ENCODE measurements around the gene AFF3. TPM values are rescaled to one million over a fixed set of nuclear protein-coding genes. Genes with fewer than 3 reads are reported as not detected.

The AFF3 gene
- total and polyA plus RNA-seq, 7 experiments from 2014 or later, result 3.0 to 24.1 (median 19.8) TPM

- no peak for ATAC-seq
- Mint-ChIP-seq H3K4me3 (no peak overlapping the region), H3K27me3 (peaks cover 0 to 2% (median 0%) of the 10 kb centered on the region in 5 donors), H3K27ac (no peak overlapping the region), H3K9me3 (peaks cover 0 to 1% (median 0%) of the 10 kb centered on the region in 11 donors), H3K36me3 (peaks cover 0 to 12% (median 0%) of the 10 kb centered on the region in 5 donors), H3K4me1 (no peaks in the 10 kb centered on the region)
- intact Hi-C loops (cut with micrococcal nuclease), result no loop called here
- H3K27ac ChIP-seq (ENCODE audit: low read depth, low read length), result no peak overlapping the region
- no peaks in the 10 kb centered on the region for H3K36me3 ChIP-seq (ENCODE audit: control insufficient read depth in 2 of 3, insufficient read depth in 3 of 3, low read length in 3 of 3)
- ChIA-PET CTCF (no interaction called here), POLR2A (no interaction called here)
- no peak overlapping the region for H3K4me3 ChIP-seq (ENCODE audit: low read length)
- no peaks in the 10 kb centered on the region for H3K9me3 ChIP-seq (ENCODE audit: control insufficient read depth in 2 of 3, low read length in 3 of 3)
- no peaks in the 10 kb centered on the region for H3K4me1 ChIP-seq (ENCODE audit: control insufficient read depth in 2 of 2, insufficient read depth in 2 of 2, low read length in 2 of 2)
- no peak for DNase-seq
- H3K27me3 ChIP-seq (ENCODE audit: control insufficient read depth in 2 of 2, insufficient read depth in 2 of 2, low read length in 2 of 2), result no peaks in the 10 kb centered on the region
These were observed 227.2 kb downstream of the AFF3 start for GRCh38 chr2:99915108-99915675.

DNA sequence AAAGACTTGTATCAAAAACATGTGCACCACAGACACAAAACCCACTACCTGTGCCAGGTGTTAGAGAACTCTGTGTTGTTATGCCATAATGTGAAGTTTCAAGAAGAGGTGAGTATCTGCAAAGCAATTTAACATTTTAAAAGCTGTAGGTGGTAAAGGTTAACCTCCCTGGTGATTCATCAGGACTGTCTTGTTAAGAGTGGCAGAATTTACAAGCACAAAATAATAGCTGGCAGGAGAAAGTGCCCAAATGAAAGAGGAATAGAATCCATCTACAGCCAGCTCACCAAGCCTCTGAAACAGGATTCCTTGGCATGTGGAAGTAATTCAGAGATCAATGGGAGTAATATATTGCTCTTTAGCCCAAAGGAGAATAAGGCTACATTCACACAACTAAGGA, 230.7 kb downstream of the AFF3 start:
- ATAC-seq (no peak), DNase-seq (no peak)
- POLR2A ChIA-PET, result no interaction called here
- peaks cover 0 to 10% (median 0%) of the 10 kb centered on the region in 5 donors for H3K36me3 Mint-ChIP-seq
- H3K4me1 ChIP-seq (ENCODE audit: control insufficient read depth in 2 of 2, insufficient read depth in 2 of 2, low read length in 2 of 2), result no peaks in the 10 kb centered on the region
- CTCF ChIA-PET, result no interaction called here
- H3K4me3 ChIP-seq (ENCODE audit: low read length), result no peak overlapping the region
- H3K4me3 Mint-ChIP-seq, result no peak overlapping the region
- no peaks in the 10 kb centered on the region for H3K9me3 ChIP-seq (ENCODE audit: control insufficient read depth in 2 of 3, low read length in 3 of 3)
- H3K27ac Mint-ChIP-seq, result no peak overlapping the region
- no peaks in the 10 kb centered on the region for H3K4me1 Mint-ChIP-seq
- no peaks in the 10 kb centered on the region for H3K36me3 ChIP-seq (ENCODE audit: control insufficient read depth in 2 of 3, insufficient read depth in 3 of 3, low read length in 3 of 3)
- H3K27me3 ChIP-seq (ENCODE audit: control insufficient read depth in 2 of 2, insufficient read depth in 2 of 2, low read length in 2 of 2), result no peaks in the 10 kb centered on the region
- intact Hi-C loops (cut with micrococcal nuclease), result no loop called here
- H3K27me3 Mint-ChIP-seq, result no peaks in the 10 kb centered on the region
- H3K27ac ChIP-seq (ENCODE audit: low read depth, low read length), result no peak overlapping the region
- no peaks in the 10 kb centered on the region for H3K9me3 Mint-ChIP-seq

- Mint-ChIP-seq H3K36me3 (peaks cover 0 to 10% (median 0%) of the 10 kb centered on the region in 5 donors), H3K4me3 (no peak overlapping the region), H3K4me1 (no peaks in the 10 kb centered on the region), H3K9me3 (no peaks in the 10 kb centered on the region), H3K27ac (no peak overlapping the region), H3K27me3 (no peaks in the 10 kb centered on the region)
- POLR2A ChIA-PET, result no interaction called here
- DNase-seq, result no peak
- no peaks in the 10 kb centered on the region for H3K27me3 ChIP-seq (ENCODE audit: control insufficient read depth in 2 of 2, insufficient read depth in 2 of 2, low read length in 2 of 2)
- no peak overlapping the region for H3K27ac ChIP-seq (ENCODE audit: low read depth, low read length)
- H3K4me3 ChIP-seq (ENCODE audit: low read length), result no peak overlapping the region
- CTCF ChIA-PET, result no interaction called here
- intact Hi-C loops (cut with micrococcal nuclease), result no loop called here
- no peak for ATAC-seq
- no peaks in the 10 kb centered on the region for H3K4me1 ChIP-seq (ENCODE audit: control insufficient read depth in 2 of 2, insufficient read depth in 2 of 2, low read length in 2 of 2)
- H3K9me3 ChIP-seq (ENCODE audit: control insufficient read depth in 2 of 3, low read length in 3 of 3), result no peaks in the 10 kb centered on the region
- H3K36me3 ChIP-seq (ENCODE audit: control insufficient read depth in 2 of 3, insufficient read depth in 3 of 3, low read length in 3 of 3), result no peaks in the 10 kb centered on the region
These were observed 231.5 kb downstream of the AFF3 start for GRCh38 chr2:99910902-99911301.

GRCh38 chr2:99905636-99906035, 236.8 kb downstream of the AFF3 start:
- Histone ChIP-seq H3K4me1 (ENCODE audit: control insufficient read depth in 2 of 2, insufficient read depth in 2 of 2, low read length in 2 of 2) (no peaks in the 10 kb centered on the region), H3K4me3 (ENCODE audit: low read length) (no peak overlapping the region), H3K27ac (ENCODE audit: low read depth, low read length) (no peak overlapping the region), H3K27me3 (ENCODE audit: control insufficient read depth in 2 of 2, insufficient read depth in 2 of 2, low read length in 2 of 2) (no peaks in the 10 kb centered on the region), H3K36me3 (ENCODE audit: control insufficient read depth in 2 of 3, insufficient read depth in 3 of 3, low read length in 3 of 3) (no peaks in the 10 kb centered on the region), H3K9me3 (ENCODE audit: control insufficient read depth in 2 of 3, low read length in 3 of 3) (no peaks in the 10 kb centered on the region)
- H3K27me3 Mint-ChIP-seq, result no peaks in the 10 kb centered on the region
- ChIA-PET POLR2A (no interaction called here), CTCF (no interaction called here)
- DNase-seq (no peak), ATAC-seq (no peak)
- no peaks in the 10 kb centered on the region for H3K36me3 Mint-ChIP-seq
- H3K4me1 Mint-ChIP-seq, result no peaks in the 10 kb centered on the region
- no peak overlapping the region for H3K4me3 Mint-ChIP-seq
- peak overlapping the region in 1 of 9 donors; percentile 29 for H3K27ac Mint-ChIP-seq
- H3K9me3 Mint-ChIP-seq, result no peaks in the 10 kb centered on the region
- intact Hi-C loops (cut with micrococcal nuclease), result no loop called here

DNA sequence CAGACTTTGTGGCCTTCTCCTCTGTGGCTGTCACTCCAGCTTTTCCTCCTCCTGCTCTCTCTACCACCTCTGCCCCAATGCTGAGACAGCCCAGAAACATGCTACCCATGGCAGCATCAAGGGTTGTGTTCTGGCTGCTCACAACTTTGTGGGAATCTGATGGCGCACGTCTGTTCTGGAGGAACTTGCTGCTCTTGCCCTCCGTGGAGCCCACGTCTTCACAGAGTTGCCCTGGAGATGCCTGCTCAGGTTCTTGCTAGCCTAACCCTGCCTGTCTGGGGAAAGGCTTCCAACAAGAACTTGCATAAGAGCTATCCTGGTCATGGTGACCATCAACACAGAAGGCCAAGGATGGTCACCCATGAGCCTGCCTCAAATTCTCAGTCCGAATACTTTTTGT, 237.4 kb downstream of the AFF3 start:
- no peak overlapping the region for H3K27ac Mint-ChIP-seq
- POLR2A ChIA-PET, result no interaction called here
- H3K4me3 Mint-ChIP-seq, result no peak overlapping the region
- no peaks in the 10 kb centered on the region for H3K27me3 Mint-ChIP-seq
- Histone ChIP-seq H3K27me3 (ENCODE audit: control insufficient read depth in 2 of 2, insufficient read depth in 2 of 2, low read length in 2 of 2) (no peaks in the 10 kb centered on the region), H3K36me3 (ENCODE audit: control insufficient read depth in 2 of 3, insufficient read depth in 3 of 3, low read length in 3 of 3) (no peaks in the 10 kb centered on the region), H3K4me3 (ENCODE audit: low read length) (no peak overlapping the region), H3K27ac (ENCODE audit: low read depth, low read length) (no peak overlapping the region), H3K9me3 (ENCODE audit: control insufficient read depth in 2 of 3, low read length in 3 of 3) (no peaks in the 10 kb centered on the region), H3K4me1 (ENCODE audit: control insufficient read depth in 2 of 2, insufficient read depth in 2 of 2, low read length in 2 of 2) (no peaks in the 10 kb centered on the region)
- intact Hi-C loops (cut with micrococcal nuclease), result no loop called here
- no peaks in the 10 kb centered on the region for H3K4me1 Mint-ChIP-seq
- CTCF ChIA-PET, result no interaction called here
- DNase-seq (no peak), ATAC-seq (no peak)
- H3K9me3 Mint-ChIP-seq, result no peaks in the 10 kb centered on the region
- no peaks in the 10 kb centered on the region for H3K36me3 Mint-ChIP-seq

DNA sequence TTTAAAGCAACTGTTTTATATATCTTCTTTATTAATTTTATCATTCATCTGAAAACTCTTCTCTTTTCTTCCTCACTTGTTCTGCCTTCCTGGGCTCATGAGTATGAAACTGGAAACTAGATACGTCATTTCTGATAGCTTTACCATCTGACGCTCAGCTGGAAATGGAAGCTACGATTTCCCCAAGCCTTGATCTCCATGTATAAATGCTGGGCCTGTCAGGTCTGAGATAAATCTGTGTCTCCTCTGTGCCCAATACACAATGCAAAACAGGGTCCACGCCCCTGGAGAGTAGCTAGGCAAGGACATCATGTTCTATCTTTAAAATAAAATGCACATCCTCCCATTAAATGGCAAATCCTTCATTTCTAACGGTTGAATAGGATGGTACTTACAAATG, 238.4 kb downstream of the AFF3 start:
- no peaks in the 10 kb centered on the region for H3K4me1 ChIP-seq (ENCODE audit: control insufficient read depth in 2 of 2, insufficient read depth in 2 of 2, low read length in 2 of 2)
- ChIA-PET POLR2A (no interaction called here), CTCF (no interaction called here)
- no peaks in the 10 kb centered on the region for H3K36me3 ChIP-seq (ENCODE audit: control insufficient read depth in 2 of 3, insufficient read depth in 3 of 3, low read length in 3 of 3)
- no peaks in the 10 kb centered on the region for H3K9me3 ChIP-seq (ENCODE audit: control insufficient read depth in 2 of 3, low read length in 3 of 3)
- ATAC-seq, result no peak
- no peaks in the 10 kb centered on the region for H3K27me3 ChIP-seq (ENCODE audit: control insufficient read depth in 2 of 2, insufficient read depth in 2 of 2, low read length in 2 of 2)
- Mint-ChIP-seq H3K36me3 (peaks cover 0 to under 1% (median 0%) of the 10 kb centered on the region in 5 donors), H3K9me3 (no peaks in the 10 kb centered on the region), H3K4me3 (no peak overlapping the region), H3K27me3 (no peaks in the 10 kb centered on the region), H3K4me1 (no peaks in the 10 kb centered on the region), H3K27ac (peak overlapping the region in 1 of 9 donors; percentile 33)
- no peak for DNase-seq
- H3K27ac ChIP-seq (ENCODE audit: low read depth, low read length), result no peak overlapping the region
- H3K4me3 ChIP-seq (ENCODE audit: low read length), result no peak overlapping the region
- intact Hi-C loops (cut with micrococcal nuclease), result no loop called here

DNA sequence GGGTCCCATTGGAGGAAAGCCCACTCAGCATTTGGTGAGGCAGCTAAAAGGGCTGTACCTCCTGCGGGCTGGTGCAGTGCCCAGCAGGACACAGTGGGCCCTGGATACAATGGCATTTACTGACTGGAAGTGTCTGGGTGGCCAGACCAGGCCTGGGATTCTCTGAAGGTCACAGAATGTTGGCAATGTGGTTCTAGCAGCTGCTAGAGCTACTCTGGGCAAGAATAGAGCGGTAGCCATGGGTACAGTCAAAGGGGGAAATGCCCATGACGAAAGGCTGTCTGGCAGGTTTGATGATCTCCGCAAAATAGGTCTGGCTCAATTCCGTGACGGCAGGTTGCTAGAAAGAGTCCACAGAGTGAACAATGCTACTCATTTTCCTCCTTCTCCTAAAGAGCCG, 241.8 kb downstream of the AFF3 start:
- ChIA-PET CTCF (no interaction called here), POLR2A (no interaction called here)
- no peaks in the 10 kb centered on the region for H3K27me3 Mint-ChIP-seq
- peaks cover 0 to 3% (median 0%) of the 10 kb centered on the region in 7 donors for H3K4me1 Mint-ChIP-seq
- no peak overlapping the region for H3K4me3 Mint-ChIP-seq
- H3K36me3 Mint-ChIP-seq, result peaks cover 0 to 8% (median 0%) of the 10 kb centered on the region in 5 donors
- Histone ChIP-seq H3K27me3 (ENCODE audit: control insufficient read depth in 2 of 2, insufficient read depth in 2 of 2, low read length in 2 of 2) (no peaks in the 10 kb centered on the region), H3K9me3 (ENCODE audit: control insufficient read depth in 2 of 3, low read length in 3 of 3) (no peaks in the 10 kb centered on the region), H3K4me1 (ENCODE audit: control insufficient read depth in 2 of 2, insufficient read depth in 2 of 2, low read length in 2 of 2) (no peaks in the 10 kb centered on the region), H3K27ac (ENCODE audit: low read depth, low read length) (no peak overlapping the region), H3K36me3 (ENCODE audit: control insufficient read depth in 2 of 3, insufficient read depth in 3 of 3, low read length in 3 of 3) (no peaks in the 10 kb centered on the region), H3K4me3 (ENCODE audit: low read length) (no peak overlapping the region)
- DNase-seq (no peak), ATAC-seq (no peak)
- H3K9me3 Mint-ChIP-seq, result no peaks in the 10 kb centered on the region
- no peak overlapping the region for H3K27ac Mint-ChIP-seq
- intact Hi-C loops (cut with micrococcal nuclease), result no loop called here
